Measurements from ENCODE around the gene SERPINA3. TPM values are rescaled to one million over a fixed set of nuclear protein-coding genes. Genes with fewer than 3 reads are reported as not detected.

The SERPINA3 gene
- total and polyA plus RNA-seq, 4 donors = 4.9 to 446 (median 254) TPM

DNA sequence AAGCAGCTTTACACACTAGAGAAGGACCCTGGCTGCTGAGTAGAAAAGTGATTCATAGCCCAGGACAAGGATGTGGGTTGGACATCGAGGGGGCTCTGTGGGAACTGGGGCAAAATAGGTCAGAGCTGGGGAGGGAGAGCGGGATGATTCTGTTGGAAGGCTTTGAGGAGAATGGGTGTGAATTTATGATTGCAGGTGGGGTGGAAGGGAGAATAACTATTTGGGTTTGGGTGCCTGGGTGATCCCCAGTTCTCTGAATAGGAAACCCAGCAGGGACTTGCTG, 13.1 kb downstream of the SERPINA3 start:
- DNase-seq = no peak
- H3K36me3 ChIP-seq (ENCODE audit: control insufficient read depth in 4 of 4, insufficient read depth in 4 of 4, low read length in 4 of 4) = no peaks in the 10 kb centered on the region
- H3K4me3 ChIP-seq = no peak overlapping the region
- 71 to 75% methylated on average over 2 of the region's 2 CpGs for WGBS, 2 donors
- H3K27ac ChIP-seq (ENCODE audit: low read depth in 1 of 2, low read length in 1 of 2) = no peak overlapping the region
- no peaks in the 10 kb centered on the region for H3K27me3 ChIP-seq (ENCODE audit: control insufficient read depth in 3 of 3, insufficient read depth in 3 of 3, low read length in 2 of 3)
- peaks cover 0 to 2% (median 0%) of the 10 kb centered on the region in 4 donors for H3K9me3 ChIP-seq (ENCODE audit: control insufficient read depth in 4 of 4, insufficient read depth in 3 of 4, low read length in 3 of 4)
- TF ChIP-seq CTCF (IDR thresholded peaks at IDR 0.05; ENCODE audit: control extremely low read depth, extremely low read depth) = no peak
- no peak overlapping the region for H3K9ac ChIP-seq (ENCODE audit: insufficient read depth in 1 of 2, low read length in 2 of 2)
- H3K4me1 ChIP-seq (ENCODE audit: control insufficient read depth in 5 of 5, insufficient read depth in 5 of 5, low read length in 5 of 5) = no peaks in the 10 kb centered on the region
- no peak for ATAC-seq (ENCODE audit: insufficient read depth, low FRiP score)

- DNase-seq (no peak), ATAC-seq (ENCODE audit: insufficient read depth, low FRiP score) (no peak)
- H3K4me1 ChIP-seq (ENCODE audit: control insufficient read depth in 5 of 5, insufficient read depth in 5 of 5, low read length in 5 of 5) = no peaks in the 10 kb centered on the region
- TF ChIP-seq CTCF (IDR thresholded peaks at IDR 0.05; ENCODE audit: control extremely low read depth, extremely low read depth) = no peak
- no peak overlapping the region for H3K27ac ChIP-seq (ENCODE audit: low read depth in 1 of 2, low read length in 1 of 2)
- H3K36me3 ChIP-seq (ENCODE audit: control insufficient read depth in 4 of 4, insufficient read depth in 4 of 4, low read length in 4 of 4) = no peaks in the 10 kb centered on the region
- H3K27me3 ChIP-seq (ENCODE audit: control insufficient read depth in 3 of 3, insufficient read depth in 3 of 3, low read length in 2 of 3) = no peaks in the 10 kb centered on the region
- no peak overlapping the region for H3K9ac ChIP-seq (ENCODE audit: insufficient read depth in 1 of 2, low read length in 2 of 2)
- no peak overlapping the region for H3K4me3 ChIP-seq
- peaks cover 0 to 9% (median 0%) of the 10 kb centered on the region in 4 donors for H3K9me3 ChIP-seq (ENCODE audit: control insufficient read depth in 4 of 4, insufficient read depth in 3 of 4, low read length in 3 of 4)
- 85 to 86% methylated on average over 5 of the region's 5 CpGs for WGBS, 2 donors
Measured at GRCh38 chr14:94628578-94628977, 16.4 kb downstream of the SERPINA3 start.

- no peak for TF ChIP-seq CTCF (IDR thresholded peaks at IDR 0.05; ENCODE audit: control extremely low read depth, extremely low read depth)
- no peak overlapping the region for H3K4me3 ChIP-seq
Measured at GRCh38 chr14:94630396-94630795, 18.2 kb downstream of the SERPINA3 start.

DNA sequence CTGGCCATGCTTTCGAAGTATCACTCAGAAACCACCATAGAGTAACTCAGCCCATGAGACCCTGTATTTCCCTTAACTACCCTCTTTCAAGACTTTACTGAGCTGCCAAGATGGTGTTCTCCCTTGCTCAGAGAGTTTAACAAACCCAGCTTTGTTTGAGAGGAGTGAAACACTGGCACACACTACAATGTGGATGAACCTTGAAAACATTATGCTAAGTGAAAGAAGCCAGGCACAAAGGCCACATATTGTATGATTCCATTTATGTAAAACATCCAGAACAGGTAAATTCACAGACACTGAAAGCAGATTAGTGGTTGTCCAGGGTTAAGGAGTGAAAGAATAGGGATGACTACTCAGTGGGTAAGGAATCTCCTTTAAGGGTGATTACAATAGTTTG, 18.9 kb downstream of the SERPINA3 start:
- Histone ChIP-seq H3K27ac (ENCODE audit: low read depth in 1 of 2, low read length in 1 of 2) (no peak overlapping the region), H3K9ac (ENCODE audit: insufficient read depth in 1 of 2, low read length in 2 of 2) (no peak overlapping the region), H3K36me3 (ENCODE audit: control insufficient read depth in 4 of 4, insufficient read depth in 4 of 4, low read length in 4 of 4) (no peaks in the 10 kb centered on the region), H3K9me3 (ENCODE audit: control insufficient read depth in 4 of 4, insufficient read depth in 3 of 4, low read length in 3 of 4) (peaks cover 0 to 9% (median 0%) of the 10 kb centered on the region in 4 donors), H3K4me3 (no peak overlapping the region), H3K4me1 (ENCODE audit: control insufficient read depth in 5 of 5, insufficient read depth in 5 of 5, low read length in 5 of 5) (no peaks in the 10 kb centered on the region), H3K27me3 (ENCODE audit: control insufficient read depth in 3 of 3, insufficient read depth in 3 of 3, low read length in 2 of 3) (no peaks in the 10 kb centered on the region)
- WGBS, 2 donors = 90 to 97% methylated on average over 1 of the region's 1 CpG
- no peak for TF ChIP-seq CTCF (IDR thresholded peaks at IDR 0.05; ENCODE audit: control extremely low read depth, extremely low read depth)
- DNase-seq (no peak), ATAC-seq (ENCODE audit: insufficient read depth, low FRiP score) (no peak)

More at GRCh38 chr14:94630396-94630795, 18.2 kb downstream of the SERPINA3 start:
- H3K27me3 ChIP-seq (ENCODE audit: control insufficient read depth in 3 of 3, insufficient read depth in 3 of 3, low read length in 2 of 3) = no peaks in the 10 kb centered on the region
- H3K27ac ChIP-seq (ENCODE audit: low read depth in 1 of 2, low read length in 1 of 2) = no peak overlapping the region
- DNase-seq = no peak
- peaks cover 0 to 9% (median 0%) of the 10 kb centered on the region in 4 donors for H3K9me3 ChIP-seq (ENCODE audit: control insufficient read depth in 4 of 4, insufficient read depth in 3 of 4, low read length in 3 of 4)
- no peaks in the 10 kb centered on the region for H3K36me3 ChIP-seq (ENCODE audit: control insufficient read depth in 4 of 4, insufficient read depth in 4 of 4, low read length in 4 of 4)
- ATAC-seq (ENCODE audit: insufficient read depth, low FRiP score) = no peak
- WGBS, 2 donors = 84 to 85% methylated on average over 4 of the region's 4 CpGs
- H3K4me1 ChIP-seq (ENCODE audit: control insufficient read depth in 5 of 5, insufficient read depth in 5 of 5, low read length in 5 of 5) = no peaks in the 10 kb centered on the region
- no peak overlapping the region for H3K9ac ChIP-seq (ENCODE audit: insufficient read depth in 1 of 2, low read length in 2 of 2)
